ENCODE data around the gene ZNF579.

GRCh38 chr19:55613930-55614710 is 33.5 kb upstream of the ZNF579 start:
- TF ChIP-seq, protein P1, sequence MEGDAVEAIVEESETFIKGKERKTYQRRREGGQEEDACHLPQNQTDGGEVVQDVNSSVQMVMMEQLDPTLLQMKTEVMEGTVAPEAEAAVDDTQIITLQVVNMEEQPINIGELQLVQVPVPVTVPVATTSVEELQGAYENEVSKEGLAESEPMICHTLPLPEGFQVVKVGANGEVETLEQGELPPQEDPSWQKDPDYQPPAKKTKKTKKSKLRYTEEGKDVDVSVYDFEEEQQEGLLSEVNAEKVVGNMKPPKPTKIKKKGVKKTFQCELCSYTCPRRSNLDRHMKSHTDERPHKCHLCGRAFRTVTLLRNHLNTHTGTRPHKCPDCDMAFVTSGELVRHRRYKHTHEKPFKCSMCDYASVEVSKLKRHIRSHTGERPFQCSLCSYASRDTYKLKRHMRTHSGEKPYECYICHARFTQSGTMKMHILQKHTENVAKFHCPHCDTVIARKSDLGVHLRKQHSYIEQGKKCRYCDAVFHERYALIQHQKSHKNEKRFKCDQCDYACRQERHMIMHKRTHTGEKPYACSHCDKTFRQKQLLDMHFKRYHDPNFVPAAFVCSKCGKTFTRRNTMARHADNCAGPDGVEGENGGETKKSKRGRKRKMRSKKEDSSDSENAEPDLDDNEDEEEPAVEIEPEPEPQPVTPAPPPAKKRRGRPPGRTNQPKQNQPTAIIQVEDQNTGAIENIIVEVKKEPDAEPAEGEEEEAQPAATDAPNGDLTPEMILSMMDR (IDR thresholded peaks at IDR 0.05; ENCODE audit: borderline replicate concordance, extremely low read depth, low read length, poor library complexity, severe bottlenecking), result no peak
- TF ChIP-seq EZH2 (IDR thresholded peaks at IDR 0.05; ENCODE audit: borderline replicate concordance, low read depth, low read length, severe bottlenecking), result no peak

All from DND-41 (cell line).